IMR-90 (cell line): Measurements from ENCODE around the gene CD84.
"Not testable (repeated sequence)": the region's sequence is repeated elsewhere in the genome, so short reads cannot be mapped to it uniquely, and the experiment has no call there.

Source experiments
- BHLHE40 ChIP-seq: fragments of 150-350 bp; IDR thresholded peaks from 2 replicates; pipeline ENCODE4 v1.6.1; 2016; ENCODE audit warnings: mild to moderate bottlenecking, low read depth, low read length
- CEBPB ChIP-seq: IDR thresholded peaks from 2 replicates; pipeline ENCODE4 v1.6.1; 2012; ENCODE audit warnings: low read depth, low read length, improper control_type of control experiment
- CTCF ChIP-seq: conservative IDR thresholded peaks from 2 replicates; pipeline ENCODE4 v1.5.1; 2012; ENCODE audit warnings: mild to moderate bottlenecking, low read depth, low read length, improper control_type of control experiment
- ELK1 ChIP-seq: fragments of 150-350 bp; IDR thresholded peaks from 2 replicates; pipeline ENCODE4 v1.6.1; 2016; ENCODE audit warnings: low read depth, mild to moderate bottlenecking, low read length, moderate library complexity, borderline replicate concordance
- MAZ ChIP-seq: IDR thresholded peaks from 2 replicates; pipeline ENCODE4 v1.6.1; 2012; ENCODE audit warnings: low read depth, mild to moderate bottlenecking, low read length, improper control_type of control experiment, moderate library complexity, borderline replicate concordance
- MXI1 ChIP-seq: IDR thresholded peaks from 2 replicates; pipeline ENCODE4 v1.6.1; 2012; ENCODE audit warnings: low read depth, mild to moderate bottlenecking, low read length, moderate library complexity, borderline replicate concordance
- NFE2L2 ChIP-seq: fragments of 150-350 bp; IDR thresholded peaks from 2 replicates; pipeline ENCODE4 v1.6.1; 2016; ENCODE audit warnings: low read depth, mild to moderate bottlenecking, low read length
- POLR2A ChIP-seq: IDR thresholded peaks from 2 replicates; pipeline ENCODE4 v1.6.1; 2012; ENCODE audit warnings: mild to moderate bottlenecking, low read depth, low read length
- RAD21 ChIP-seq: IDR thresholded peaks from 2 replicates; pipeline ENCODE4 v1.6.1; 2012; ENCODE audit warnings: low read length, improper control_type of control experiment
- RCOR1 ChIP-seq: IDR thresholded peaks from 2 replicates; pipeline ENCODE4 v1.6.1; 2012; ENCODE audit warnings: mild to moderate bottlenecking, low read length, improper control_type of control experiment; ENCODE audit not compliant: insufficient replicate concordance
- RFX5 ChIP-seq: IDR thresholded peaks from 2 replicates; pipeline ENCODE4 v1.8.0; 2012; ENCODE audit warnings: low read depth, mild to moderate bottlenecking, low read length, moderate library complexity
- SMC3 ChIP-seq: fragments of 150-350 bp; IDR thresholded peaks from 2 replicates; pipeline ENCODE4 v1.6.1; 2016; ENCODE audit warnings: low read depth, mild to moderate bottlenecking, antibody characterized with exemption, low read length, moderate library complexity
- USF2 ChIP-seq: fragments of 150-350 bp; IDR thresholded peaks from 2 replicates; pipeline ENCODE4 v1.6.1; 2017; ENCODE audit warnings: mild to moderate bottlenecking, antibody characterized with exemption, low read length, low read depth

DNA sequence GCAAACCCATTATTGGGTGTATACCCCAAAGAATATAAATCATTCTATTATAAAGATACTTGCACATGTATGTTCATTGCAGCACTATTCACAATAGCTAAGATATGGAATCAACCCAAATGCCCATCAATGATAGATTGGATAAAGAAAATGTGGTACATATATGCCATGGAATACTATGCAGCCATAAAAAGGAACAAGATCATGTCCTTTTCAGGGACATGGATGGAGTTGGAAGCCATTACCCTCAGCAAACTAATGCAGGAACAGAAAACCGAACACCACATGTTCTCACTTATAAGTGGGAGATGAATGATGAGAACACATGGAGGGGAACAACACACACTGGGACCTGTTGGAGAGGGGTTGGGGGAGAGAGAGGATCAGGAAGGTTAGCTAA is 16.1 kb downstream of the CD84 start:
- not testable (repeated sequence) for TF ChIP-seq ELK1, POLR2A, USF2, SMC3, MAZ, CTCF, BHLHE40, RAD21, MXI1, RCOR1, NFE2L2, RFX5, CEBPB
